NOMO-1 (cell line): Measurements from ENCODE around the gene RAPGEF2.

ENCODE experiments used
- DNase-seq, 2 experiments: peaks; one replicate each; lab custom pipeline; 2025; ENCODE audit not compliant: unreplicated experiment in 2 of 2; lab: John Stamatoyannopoulos, UW

RAPGEF2 gene

DNA sequence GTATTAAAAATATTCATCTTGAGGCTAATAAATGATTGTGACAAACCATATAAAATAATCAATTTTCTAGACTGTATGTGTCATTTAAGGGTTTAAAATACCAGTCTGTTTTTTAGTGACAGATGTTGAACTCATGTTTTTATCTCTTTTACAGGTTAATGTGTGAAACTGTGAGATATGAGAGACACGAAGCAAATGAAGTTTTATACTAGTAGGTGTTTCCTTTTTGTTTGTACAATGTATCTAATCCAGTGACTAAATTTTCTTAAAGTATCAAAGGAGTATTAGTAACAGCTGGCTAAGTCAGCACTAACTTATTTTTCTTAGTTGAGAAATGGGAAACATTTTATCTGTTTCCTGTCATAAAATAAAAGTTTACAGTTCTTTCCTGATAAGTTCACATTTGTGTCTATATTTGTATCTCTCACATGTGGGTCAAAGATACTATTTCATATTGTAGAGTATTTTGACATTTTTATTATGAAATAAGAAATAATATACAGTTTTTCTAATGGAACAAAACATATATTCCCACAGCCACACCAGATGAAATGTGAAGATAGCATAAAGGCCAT is 90.3 kb downstream of the RAPGEF2 start:
- DNase-seq: no peak

DNA sequence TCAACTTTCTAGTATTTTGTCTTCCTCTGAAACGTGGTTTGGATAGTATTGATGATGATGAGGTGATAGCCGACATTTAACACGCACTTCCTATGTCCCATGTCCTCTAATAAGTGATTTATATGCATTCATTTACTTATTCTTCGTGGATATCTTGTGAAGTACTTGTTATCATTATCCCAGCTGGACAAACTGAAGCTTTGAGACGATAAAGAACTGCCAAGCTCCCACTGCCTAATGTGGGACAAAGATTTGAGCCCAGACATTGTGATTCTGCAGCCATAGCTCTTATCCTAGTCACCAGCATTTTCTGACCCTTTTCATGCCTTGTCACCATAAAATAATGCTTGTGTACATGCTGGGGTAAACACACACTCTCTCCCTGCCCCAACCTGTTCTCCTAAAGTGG is 92.5 kb downstream of the RAPGEF2 start:
- no peak for DNase-seq

DNA sequence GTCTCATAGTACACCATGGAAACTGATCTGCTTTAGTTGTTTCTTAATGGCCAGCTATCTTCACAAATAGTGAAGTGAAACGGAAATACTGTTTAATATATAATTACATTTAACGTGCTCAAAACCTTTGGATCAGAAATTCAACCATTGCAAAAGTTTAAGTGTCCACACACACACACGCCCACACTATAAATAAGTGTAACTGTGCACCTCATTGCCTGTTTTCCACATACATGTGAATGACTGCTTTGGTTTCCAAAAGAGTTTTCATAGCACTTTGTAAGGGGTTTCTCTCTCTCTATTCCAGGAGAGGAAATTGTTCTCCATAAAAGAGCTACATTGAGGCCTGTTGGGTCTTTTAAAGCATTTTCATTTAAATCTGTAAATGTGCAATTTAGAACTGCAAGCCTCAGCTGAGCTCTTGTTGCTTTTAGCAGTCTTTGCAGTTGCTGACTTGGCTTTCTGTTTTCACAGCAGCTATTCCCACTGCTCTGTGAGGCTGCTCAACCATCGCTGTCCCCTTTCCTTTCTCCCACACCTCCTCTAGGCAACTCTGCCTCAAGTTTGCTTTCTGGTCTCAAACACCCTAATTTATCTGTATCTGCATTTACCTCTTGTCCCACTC is 94.5 kb downstream of the RAPGEF2 start:
- DNase-seq: no peak

DNA sequence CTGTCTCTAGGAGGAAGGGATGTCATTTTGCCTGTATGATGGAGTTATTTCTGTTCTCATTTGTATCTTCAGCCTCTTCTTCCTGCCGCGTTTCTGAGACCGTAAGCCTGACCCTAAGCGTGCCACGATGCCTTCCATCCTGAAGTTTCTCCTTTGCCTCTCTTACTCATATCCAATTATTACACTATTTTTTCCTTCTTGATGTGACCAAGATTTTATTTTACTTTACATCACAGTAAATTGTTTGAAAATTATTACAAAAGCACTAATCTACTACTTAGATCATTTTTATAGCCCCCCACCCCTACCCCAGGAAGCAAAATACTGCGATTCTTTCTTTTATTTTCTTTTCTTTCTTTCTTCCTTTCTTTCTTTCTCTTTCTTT is 95.0 kb downstream of the RAPGEF2 start:
- no peak for DNase-seq

DNA sequence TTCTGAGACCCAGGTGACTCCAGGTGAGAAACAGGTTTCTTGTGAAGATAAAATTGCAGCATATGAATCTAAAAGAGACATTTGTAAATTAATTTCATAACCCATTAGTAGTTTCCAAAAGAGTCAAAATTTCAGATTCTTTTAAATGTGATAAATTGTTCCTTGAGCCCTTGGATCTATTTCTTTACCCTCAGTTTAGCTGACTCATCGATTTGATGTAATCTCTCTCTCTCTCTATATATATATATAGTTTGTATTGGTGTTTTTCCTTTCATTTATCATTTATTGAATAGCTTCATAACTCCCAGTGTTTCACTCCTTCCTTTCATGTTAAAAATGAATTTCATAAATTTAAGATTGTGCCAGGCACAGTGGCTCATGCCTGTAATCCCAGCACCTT is 96.9 kb downstream of the RAPGEF2 start:
- no peak for DNase-seq

DNA sequence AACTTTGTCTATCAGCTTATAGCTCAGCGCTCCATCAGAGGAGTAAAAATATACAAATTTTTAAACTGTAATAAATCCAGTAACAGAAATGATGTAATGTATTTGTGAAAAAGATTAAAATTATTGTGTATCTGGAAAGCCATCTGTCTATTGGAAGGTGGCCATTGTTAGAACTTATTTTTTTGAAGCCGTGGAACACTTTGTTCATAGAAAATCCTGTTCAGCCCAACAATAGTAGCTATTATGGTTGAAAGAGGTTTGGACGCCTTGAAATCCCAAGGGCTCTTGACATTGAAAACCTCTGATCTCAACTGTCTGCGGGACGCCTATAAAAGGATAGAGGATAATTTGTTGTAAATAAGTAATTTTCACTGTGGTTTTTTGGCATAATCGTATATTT is 98.3 kb downstream of the RAPGEF2 start:
- DNase-seq: no peak

DNA sequence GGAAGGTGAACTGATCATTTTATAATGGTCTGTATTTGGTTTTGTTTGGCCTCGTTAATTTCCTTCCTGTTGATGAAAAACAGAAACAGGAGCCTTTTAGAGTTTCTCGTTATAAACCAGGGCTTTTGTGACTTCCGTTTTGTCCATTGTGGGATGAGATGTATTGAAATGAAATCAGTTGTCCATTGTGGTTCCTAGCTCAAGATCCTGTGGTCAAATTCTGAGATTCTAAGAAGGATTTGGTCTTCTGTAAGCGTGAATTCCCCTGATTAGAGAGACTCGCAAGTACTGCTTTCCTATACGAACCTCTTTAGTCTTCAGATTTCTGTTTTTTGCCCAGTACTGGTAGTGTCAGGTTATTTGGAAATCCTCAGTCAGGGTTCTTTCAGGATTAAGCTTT is 101.7 kb downstream of the RAPGEF2 start:
- no peak for DNase-seq

DNA sequence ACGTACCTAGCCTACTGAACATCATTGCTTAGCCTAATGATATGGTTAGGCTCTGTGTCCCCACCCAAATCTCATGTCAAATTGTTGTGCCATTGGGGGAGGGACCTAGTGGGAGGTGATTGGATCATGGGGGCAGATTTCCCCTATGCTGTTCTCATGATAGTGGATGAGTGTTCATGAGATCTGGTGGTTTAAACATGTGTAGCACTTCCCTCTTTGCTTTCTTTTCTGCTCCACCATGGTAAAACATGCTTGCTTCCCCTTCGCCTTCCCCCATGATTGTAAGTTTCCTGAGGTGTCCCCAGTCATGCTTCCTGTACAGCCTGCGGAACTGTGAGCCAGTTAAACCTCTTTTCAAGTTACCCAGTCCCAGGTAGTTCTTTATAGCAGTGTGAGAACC is 102.6 kb downstream of the RAPGEF2 start:
- no peak for DNase-seq

DNA sequence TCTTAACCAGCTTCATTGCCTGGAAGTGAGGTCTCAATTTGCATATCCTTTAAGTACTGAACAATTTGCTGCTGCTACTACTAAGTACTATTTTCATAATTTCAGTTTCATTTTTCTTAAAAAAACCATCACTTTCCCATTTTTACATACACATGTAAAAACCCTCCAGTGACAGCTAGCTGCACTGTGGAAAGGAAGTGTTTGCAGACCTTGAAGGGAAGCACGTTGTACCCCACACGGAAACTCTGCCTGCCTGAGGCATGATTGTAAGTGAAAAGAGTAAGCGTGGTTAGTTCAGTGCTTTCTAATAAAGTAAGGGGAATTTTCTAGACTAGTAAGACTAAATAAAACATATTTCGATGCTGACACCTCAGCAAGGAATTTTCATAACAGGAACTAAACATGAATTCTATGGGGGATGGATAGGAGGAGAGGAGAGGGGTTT is 103.6 kb downstream of the RAPGEF2 start:
- DNase-seq: no peak

DNA sequence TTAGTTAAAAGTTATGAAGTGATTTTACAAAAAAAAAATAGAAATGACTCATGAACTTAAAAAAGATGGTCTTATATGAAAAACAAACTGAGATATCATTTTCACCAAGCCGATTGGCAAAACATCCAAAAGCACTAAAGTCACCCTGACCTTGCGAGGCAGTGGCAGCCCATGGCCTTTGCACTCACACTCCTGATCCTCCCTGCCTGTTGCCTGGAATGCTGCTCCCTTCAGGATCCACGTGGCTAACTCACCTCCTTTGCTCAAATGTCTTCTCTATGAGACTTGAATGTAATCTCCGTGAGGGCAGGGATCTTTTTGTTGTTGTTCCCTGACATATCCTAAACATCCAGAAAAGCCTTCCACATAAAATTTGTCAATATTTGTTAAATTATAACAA is 106.4 kb downstream of the RAPGEF2 start:
- DNase-seq: no peak

DNA sequence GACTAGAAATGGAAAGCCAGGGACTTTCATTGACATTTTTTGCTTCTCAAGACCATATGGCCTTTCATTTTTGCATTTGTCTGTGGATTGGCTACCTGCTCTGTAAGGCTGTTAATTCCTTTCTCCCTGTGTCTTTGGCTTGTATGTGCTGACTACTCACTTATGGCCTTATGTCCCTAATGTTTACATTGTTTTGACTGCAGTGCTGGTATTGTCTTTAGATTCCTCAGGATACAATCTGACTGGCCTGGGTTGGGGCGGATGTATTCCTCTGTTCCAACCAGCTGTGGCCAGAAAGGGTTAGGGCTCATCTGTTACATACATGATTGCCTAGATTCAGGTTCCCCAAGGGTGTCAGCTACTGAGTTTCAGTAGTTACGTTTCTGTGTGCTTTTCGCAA is 108.1 kb downstream of the RAPGEF2 start:
- no peak for DNase-seq

DNA sequence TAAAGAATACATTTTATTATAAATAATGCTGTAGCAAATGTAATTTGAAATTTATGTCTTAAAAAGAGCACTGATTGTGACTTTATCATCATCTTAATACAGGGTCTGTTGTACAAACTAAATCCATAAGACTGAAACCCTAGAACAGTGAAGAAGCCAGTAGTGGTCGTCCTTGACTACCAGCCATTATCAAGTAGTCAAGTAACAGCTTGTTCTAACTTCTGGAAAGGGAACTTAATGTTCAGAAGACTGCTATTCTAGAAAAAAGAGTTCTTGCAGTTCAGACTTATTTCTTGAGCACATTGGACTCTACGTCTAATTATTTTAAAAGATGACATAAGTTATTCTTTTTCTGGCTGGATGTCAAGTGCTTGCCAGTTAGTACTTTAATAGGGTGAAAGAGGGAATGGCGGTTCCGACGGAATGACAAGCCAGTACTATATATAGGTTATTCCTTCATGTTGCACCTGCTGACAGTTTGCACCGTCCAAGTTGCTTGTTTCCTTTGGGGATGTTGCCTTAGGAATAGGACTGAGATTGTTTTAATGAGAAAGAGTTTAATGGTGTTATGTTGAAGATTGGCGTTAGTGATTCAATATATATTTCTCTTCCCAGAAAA is 109.9 kb downstream of the RAPGEF2 start:
- DNase-seq: no peak

DNA sequence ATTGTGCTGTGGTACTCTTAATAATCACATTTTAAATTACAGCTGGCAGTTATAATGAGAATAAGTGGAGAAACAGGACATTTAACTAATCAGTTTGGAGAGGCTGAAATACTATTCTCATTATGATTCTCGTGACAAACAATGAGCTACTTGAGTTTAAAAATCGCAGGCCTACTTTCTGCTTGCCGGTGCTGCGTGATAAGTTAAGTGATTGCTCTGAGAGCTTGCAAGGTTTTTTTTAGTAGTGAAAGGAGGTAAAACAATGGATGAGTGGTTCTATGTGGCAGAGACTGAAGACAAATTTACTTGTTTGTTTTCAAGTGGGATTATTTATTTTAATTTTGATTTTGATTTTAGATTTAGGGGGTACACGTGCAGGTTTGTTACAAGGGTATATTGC is 114.0 kb downstream of the RAPGEF2 start:
- no peak for DNase-seq

DNA sequence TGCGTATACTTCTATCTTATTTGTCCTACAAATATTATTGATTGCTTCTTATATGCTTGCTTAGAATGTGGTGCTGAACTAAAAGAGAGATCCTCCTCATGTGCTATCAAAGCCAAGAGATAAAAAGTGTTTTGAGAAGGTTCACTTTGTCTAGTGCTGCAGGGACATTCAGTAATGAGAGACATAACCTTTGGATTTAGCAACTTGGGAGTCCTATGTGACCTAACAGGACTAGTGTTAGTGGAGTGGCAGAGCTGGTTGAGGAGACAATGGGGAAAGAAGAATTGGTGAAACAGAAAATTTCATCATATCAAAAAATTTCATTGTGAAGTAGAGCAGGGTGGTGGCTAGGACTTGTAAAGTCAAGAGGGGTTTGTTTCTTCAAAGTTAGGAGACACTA is 117.0 kb downstream of the RAPGEF2 start:
- no peak for DNase-seq

DNA sequence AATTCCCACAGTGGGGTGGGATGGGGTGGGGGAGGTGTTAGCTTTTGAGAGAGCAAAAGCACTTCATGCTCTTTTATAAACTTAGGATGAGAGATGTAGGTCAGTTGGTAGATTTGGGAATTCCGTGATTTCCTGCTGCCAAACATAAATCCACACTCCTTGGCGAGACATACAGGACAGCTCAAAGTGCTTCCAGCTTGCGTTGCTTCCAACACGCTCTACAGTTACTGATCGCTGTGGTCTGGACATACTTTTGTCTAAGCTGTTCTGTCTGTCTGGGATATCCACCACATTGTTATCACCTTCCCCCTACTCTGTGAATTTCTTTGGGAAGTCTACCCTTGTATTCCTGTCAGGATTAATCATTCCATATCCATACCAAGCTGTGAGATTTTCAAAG is 117.5 kb downstream of the RAPGEF2 start:
- no peak for DNase-seq

DNA sequence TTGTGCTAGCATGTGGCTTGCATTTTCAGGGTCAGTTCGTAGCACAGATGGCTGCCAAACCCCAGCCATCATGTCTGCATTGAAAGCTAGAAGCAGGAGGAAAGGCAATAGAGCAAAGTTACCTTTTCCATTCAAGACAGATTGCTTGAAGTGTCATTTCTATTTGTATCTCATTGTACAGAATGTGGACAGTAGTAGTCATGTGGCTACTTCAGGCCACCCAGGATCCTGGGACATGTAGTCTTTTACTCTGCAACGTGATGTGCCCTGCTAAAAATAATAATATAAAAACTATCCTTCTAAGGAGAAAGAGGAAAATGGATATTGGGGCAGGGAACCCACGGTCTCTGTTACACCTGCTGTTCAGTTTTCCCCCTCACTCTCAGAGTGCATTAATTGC is 118.4 kb downstream of the RAPGEF2 start:
- DNase-seq: no peak

DNA sequence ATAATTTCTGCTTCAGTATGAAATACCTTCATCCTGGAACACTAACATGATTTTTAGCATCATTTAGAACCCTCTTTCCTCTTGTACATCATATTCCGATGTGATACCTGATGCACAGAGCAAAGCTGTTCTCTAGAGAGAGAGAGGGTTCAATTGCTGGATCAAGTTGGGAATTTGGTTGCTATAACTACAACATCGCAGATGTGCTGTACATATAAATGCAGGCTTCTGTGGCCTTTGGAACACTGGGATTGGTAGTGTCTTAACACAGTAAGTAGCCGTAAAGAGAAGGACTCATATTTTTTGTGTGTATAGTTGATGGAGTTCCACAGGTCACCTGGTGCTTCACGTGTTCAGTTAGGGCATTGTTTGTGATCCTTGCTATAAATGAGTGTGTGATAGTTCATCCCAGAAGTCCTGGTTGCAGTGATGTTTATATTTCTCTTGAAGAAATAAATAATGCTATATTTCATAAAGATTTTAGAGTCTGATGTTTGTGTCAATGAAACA is 119.2 kb downstream of the RAPGEF2 start:
- DNase-seq: no peak

DNA sequence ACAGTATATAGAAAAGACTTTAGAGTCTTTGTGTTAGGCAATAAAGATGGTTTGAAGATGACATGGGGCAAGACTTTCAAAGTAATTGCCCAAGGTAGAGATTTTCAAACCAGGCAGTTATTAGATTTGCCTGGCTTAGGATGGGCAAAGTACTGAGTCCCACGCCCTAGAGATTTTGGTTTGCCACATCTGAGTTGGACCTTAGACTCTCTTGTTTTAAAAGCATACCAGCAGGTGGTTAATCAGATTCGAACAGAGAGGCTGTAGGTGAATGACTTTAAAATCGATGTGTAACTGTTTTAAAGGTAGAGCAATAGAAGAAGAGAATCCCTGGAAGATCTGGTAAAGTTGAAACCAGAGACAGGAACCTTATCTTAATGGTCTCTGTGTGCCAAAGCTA is 121.5 kb downstream of the RAPGEF2 start:
- no peak for DNase-seq

DNA sequence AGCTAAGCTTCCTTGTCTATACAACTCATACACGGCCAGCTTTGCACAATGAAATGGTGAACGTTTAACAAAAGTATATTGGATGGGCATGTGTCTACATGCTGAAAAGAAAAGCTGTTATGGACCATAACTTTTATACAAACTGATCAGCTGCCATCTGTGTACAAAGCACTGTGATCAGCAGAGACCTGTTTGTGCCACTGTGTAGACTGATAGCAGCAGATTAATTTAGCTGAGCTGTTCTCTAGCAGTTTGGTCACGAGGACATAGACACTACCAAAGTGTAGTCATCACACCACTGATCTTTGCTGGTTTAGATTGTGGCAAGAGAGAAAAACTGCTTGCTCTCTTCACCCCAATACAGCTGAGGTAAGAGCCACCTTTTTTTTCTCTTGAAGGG is 124.5 kb downstream of the RAPGEF2 start:
- DNase-seq: no peak

DNA sequence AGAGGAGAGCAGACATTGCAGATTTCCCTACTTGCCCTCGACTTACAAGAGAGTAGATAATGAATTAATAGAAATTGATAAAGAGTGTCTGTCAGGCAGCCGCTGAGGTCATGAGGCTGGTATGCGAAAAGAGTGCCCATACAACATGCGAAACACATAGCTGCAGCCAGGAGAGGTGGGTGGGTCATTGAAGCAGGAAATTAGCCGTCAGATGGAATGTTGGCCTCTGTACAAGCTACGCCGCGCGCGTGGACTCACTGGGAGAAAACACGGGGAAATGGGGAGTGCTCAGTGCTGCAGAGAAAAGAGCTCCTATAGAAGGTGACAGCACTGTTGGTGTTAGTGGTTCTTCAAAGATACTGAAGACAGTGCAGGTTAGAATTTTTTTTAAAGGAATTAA is 125.1 kb downstream of the RAPGEF2 start:
- DNase-seq: no peak

DNA sequence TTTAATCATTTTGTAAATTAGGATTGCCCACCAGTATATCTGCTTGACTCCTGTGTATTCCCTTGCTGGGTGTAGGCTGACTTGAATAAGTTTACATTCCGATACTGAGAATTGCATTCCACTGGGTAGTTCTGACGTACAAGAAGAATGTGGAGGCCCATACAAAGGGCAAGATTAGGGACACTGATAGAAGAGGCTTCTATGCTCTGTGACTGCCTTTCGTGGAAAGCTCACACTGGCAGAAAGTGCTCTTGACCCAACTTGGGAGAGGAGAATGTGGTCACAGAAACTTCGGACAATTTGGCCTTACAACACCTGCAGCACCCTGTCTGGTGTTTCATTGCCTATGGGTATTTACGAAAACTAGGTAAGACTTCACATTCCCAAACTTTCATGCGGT is 126.3 kb downstream of the RAPGEF2 start:
- DNase-seq: no peak

DNA sequence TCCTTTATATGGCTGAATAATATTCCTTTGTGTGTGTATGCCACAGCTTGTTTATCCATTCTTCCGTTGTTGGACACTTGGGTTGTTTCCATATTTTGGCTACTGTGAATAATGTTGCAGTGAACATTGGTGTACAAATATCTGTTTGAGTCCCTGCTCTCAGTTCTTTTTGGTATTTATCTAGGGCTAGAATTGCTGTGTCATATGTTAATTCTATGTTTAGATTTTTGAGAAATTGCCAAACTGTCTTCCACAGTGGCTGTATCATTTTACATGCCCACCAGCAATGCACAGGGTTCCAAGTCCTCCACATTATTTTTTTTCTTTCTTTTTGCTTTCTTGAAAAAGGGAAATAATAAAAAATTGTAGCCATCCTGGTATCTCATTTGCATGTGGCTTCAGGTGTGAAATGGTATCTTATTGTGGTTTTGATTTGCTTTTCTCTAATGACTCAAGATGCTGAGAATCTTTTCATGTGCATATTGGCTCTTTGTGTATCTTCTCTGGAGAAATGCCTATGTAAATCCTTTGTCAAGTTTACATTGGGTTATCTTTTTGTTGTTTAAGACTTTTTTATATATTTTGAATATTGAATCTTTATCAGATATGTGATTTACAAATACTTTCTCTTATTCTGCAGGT is 129.7 kb downstream of the RAPGEF2 start:
- DNase-seq: no peak
